ENCODE results near the gene MRPL55. TPM values are rescaled to one million over a fixed set of nuclear protein-coding genes. Genes with fewer than 3 reads are reported as not detected.

MRPL55 gene
- total and polyA plus RNA-seq, 2 of the 13 experiments (the other 11 are each of a cell fraction or from before 2014, with no cell fraction given) = 58.6 to 92.9 TPM

GRCh38 chr1:228149406-228150119 is 40.5 kb upstream of the MRPL55 start, which contains the start of gene GJC2 (continued):
- TF ChIP-seq TERF1 (CRISPR knock-in tag; IDR thresholded peaks at IDR 0.05) (no peak), ZNF784 (CRISPR knock-in tag; IDR thresholded peaks at IDR 0.05; ENCODE audit: borderline replicate concordance) (no peak), ZBTB39 (CRISPR knock-in tag; IDR thresholded peaks at IDR 0.05) (no peak), TBP (CRISPR knock-in tag; IDR thresholded peaks at IDR 0.05) (0 out of 2 replicates have a peak, but pooled peaks have one; percentile 70), ETV6 (CRISPR knock-in tag; conservative IDR thresholded peaks at IDR 0.05) (no peak), KAT7 (CRISPR knock-in tag; IDR thresholded peaks at IDR 0.05; ENCODE audit: borderline replicate concordance) (no peak), BORCS8-MEF2B (CRISPR knock-in tag; IDR thresholded peaks at IDR 0.05) (no peak), CERS6 (CRISPR knock-in tag; IDR thresholded peaks at IDR 0.05) (no peak), NR2F2 (IDR thresholded peaks at IDR 0.05; ENCODE audit: borderline replicate concordance, low read depth) (no peak), TAF1 (CRISPR knock-in tag; IDR thresholded peaks at IDR 0.05) (no peak; the same call in 1 of the 2 replicates), ZMAT3 (CRISPR knock-in tag; conservative IDR thresholded peaks at IDR 0.05) (0 out of 2 replicates have a peak, but pooled peaks have one; percentile 16), REST (IDR thresholded peaks at IDR 0.05; ENCODE audit: borderline replicate concordance in 1 of 2, low read depth in 1 of 2, low read length in 2 of 2) (no peak), ZBTB25 (CRISPR knock-in tag; IDR thresholded peaks at IDR 0.05) (0 out of 2 replicates have a peak, but pooled peaks have one; percentile 30), ZNF503 (CRISPR knock-in tag; IDR thresholded peaks at IDR 0.05) (no peak)

All from HepG2 (cell line).